ENCODE measurements around the gene TPRN.

TPRN gene

GRCh38 chr9:137148661-137149060 lies 51.9 kb downstream of the TPRN start:
- Histone ChIP-seq H4K20me1 (ENCODE audit: insufficient read depth, low read length, poor library complexity, severe bottlenecking) (no peaks in the 10 kb centered on the region), H3K9me3 (ENCODE audit: insufficient read depth, low read depth, low read length) (no peaks in the 10 kb centered on the region), H3K36me3 (ENCODE audit: insufficient read depth, low read length) (no peaks in the 10 kb centered on the region), H3K9ac (ENCODE audit: low read depth, low read length, poor library complexity, severe bottlenecking) (no peak overlapping the region), H3K4me3 (ENCODE audit: low read length, poor library complexity, severe bottlenecking) (no peak overlapping the region), H3F3A (ENCODE audit: low read depth) (0 out of 2 replicates have a peak, but pooled peaks cover 4% of the 10 kb centered on the region), H3K4me1 (ENCODE audit: insufficient read depth, low read length, poor library complexity, severe bottlenecking) (no peaks in the 10 kb centered on the region), H3K4me2 (ENCODE audit: low read depth, low read length, poor library complexity, severe bottlenecking) (no peak overlapping the region), H3K79me2 (ENCODE audit: insufficient read depth, low read length) (no peaks in the 10 kb centered on the region), H3K27me3 (ENCODE audit: insufficient read depth, low read length, poor library complexity, severe bottlenecking) (no peaks in the 10 kb centered on the region), H3K9me2 (replicated peaks; ENCODE audit: low read depth, low read length) (no peaks in the 10 kb centered on the region), H2AFZ (ENCODE audit: low read length) (no peak overlapping the region)
- TF ChIP-seq CTCF (conservative IDR thresholded peaks at IDR 0.05; ENCODE audit: low read length) (no peak), EZH2phosphoT487 (IDR thresholded peaks at IDR 0.05; ENCODE audit: borderline replicate concordance) (no peak)

GRCh38 chr9:137148242-137148641 lies 52.3 kb downstream of the TPRN start:
- Histone ChIP-seq H3K36me3 (ENCODE audit: insufficient read depth, low read length) (no peaks in the 10 kb centered on the region), H3K4me1 (ENCODE audit: insufficient read depth, low read length, poor library complexity, severe bottlenecking) (no peaks in the 10 kb centered on the region), H2AFZ (ENCODE audit: low read length) (no peak overlapping the region)

GRCh38 chr9:137147793-137148160 lies 52.8 kb downstream of the TPRN start:
- Histone ChIP-seq H3K4me3 (ENCODE audit: low read length, poor library complexity, severe bottlenecking) (no peak overlapping the region), H4K20me1 (ENCODE audit: insufficient read depth, low read length, poor library complexity, severe bottlenecking) (no peaks in the 10 kb centered on the region), H3K27me3 (ENCODE audit: insufficient read depth, low read length, poor library complexity, severe bottlenecking) (no peaks in the 10 kb centered on the region), H3K36me3 (ENCODE audit: insufficient read depth, low read length) (no peaks in the 10 kb centered on the region), H3K4me1 (ENCODE audit: insufficient read depth, low read length, poor library complexity, severe bottlenecking) (no peaks in the 10 kb centered on the region), H3F3A (ENCODE audit: low read depth) (0 out of 2 replicates have a peak, but pooled peaks cover 4% of the 10 kb centered on the region), H3K9me3 (ENCODE audit: insufficient read depth, low read depth, low read length) (no peaks in the 10 kb centered on the region), H2AFZ (ENCODE audit: low read length) (no peak overlapping the region), H3K9ac (ENCODE audit: low read depth, low read length, poor library complexity, severe bottlenecking) (no peak overlapping the region), H3K4me2 (ENCODE audit: low read depth, low read length, poor library complexity, severe bottlenecking) (no peak overlapping the region), H3K9me2 (replicated peaks; ENCODE audit: low read depth, low read length) (no peaks in the 10 kb centered on the region), H3K79me2 (ENCODE audit: insufficient read depth, low read length) (no peaks in the 10 kb centered on the region)
- TF ChIP-seq EZH2phosphoT487 (IDR thresholded peaks at IDR 0.05; ENCODE audit: borderline replicate concordance) = no peak
- no peak for TF ChIP-seq CTCF (conservative IDR thresholded peaks at IDR 0.05; ENCODE audit: low read length)

More at GRCh38 chr9:137148242-137148641, 52.3 kb downstream of the TPRN start:
- no peak for TF ChIP-seq CTCF (conservative IDR thresholded peaks at IDR 0.05; ENCODE audit: low read length)
- TF ChIP-seq EZH2phosphoT487 (IDR thresholded peaks at IDR 0.05; ENCODE audit: borderline replicate concordance) = no peak
- Histone ChIP-seq H3K4me3 (ENCODE audit: low read length, poor library complexity, severe bottlenecking) (no peak overlapping the region), H4K20me1 (ENCODE audit: insufficient read depth, low read length, poor library complexity, severe bottlenecking) (no peaks in the 10 kb centered on the region), H3F3A (ENCODE audit: low read depth) (0 out of 2 replicates have a peak, but pooled peaks cover 4% of the 10 kb centered on the region), H3K4me2 (ENCODE audit: low read depth, low read length, poor library complexity, severe bottlenecking) (no peak overlapping the region), H3K9me3 (ENCODE audit: insufficient read depth, low read depth, low read length) (no peaks in the 10 kb centered on the region), H3K9ac (ENCODE audit: low read depth, low read length, poor library complexity, severe bottlenecking) (no peak overlapping the region), H3K27me3 (ENCODE audit: insufficient read depth, low read length, poor library complexity, severe bottlenecking) (no peaks in the 10 kb centered on the region), H3K9me2 (replicated peaks; ENCODE audit: low read depth, low read length) (no peaks in the 10 kb centered on the region), H3K79me2 (ENCODE audit: insufficient read depth, low read length) (no peaks in the 10 kb centered on the region)

Measured in Loucy (cell line).